MG63 (cell line): Measurements from ENCODE around the gene YPEL2. TPM values are rescaled to one million over a fixed set of nuclear protein-coding genes. Genes with fewer than 3 reads are reported as not detected.
A peak's percentile ranks its signal among the peaks of the same experiment; 100 is the strongest.
"Not testable (repeated sequence)": the region's sequence is repeated elsewhere in the genome, so short reads cannot be mapped to it uniquely, and the experiment has no call there.

ENCODE experiments used
- DNase-seq: peaks from one replicate; pipeline ENCODE4 v3.0.0-alpha.2; 2020
- H3K27me3 ChIP-seq: fragments of 250-450 bp; sonication (Bioruptor Pico); 2 replicates; pipeline ENCODE4 v1.5.1; 2020; ENCODE audit warnings: mild to moderate bottlenecking, moderate library complexity
- H3K36me3 ChIP-seq: fragments of 250-450 bp; sonication (Bioruptor Pico); 2 replicates; pipeline ENCODE4 v1.5.1; 2020; ENCODE audit warnings: mild to moderate bottlenecking, moderate library complexity
- H3K4me3 ChIP-seq: fragments of 250-450 bp; sonication (Bioruptor Pico); 2 replicates; pipeline ENCODE4 v1.5.1; 2020; ENCODE audit warnings: mild to moderate bottlenecking, moderate library complexity
- H3K9me3 ChIP-seq: fragments of 250-450 bp; sonication (Bioruptor Pico); 2 replicates; pipeline ENCODE4 v1.5.1; 2020; ENCODE audit warnings: mild to moderate bottlenecking, moderate library complexity
- total RNA-seq: library from RNA; depleted of rRNA; stranded (reverse); fragments of >200 nt; shearing (Covaris generic); gene quantifications from 2 replicates; pipeline ENCODE4 v1.2.3, GENCODE V29; 2014; ENCODE audit warnings: low replicate concordance; rRNA removed

The YPEL2 gene
- total RNA-seq, result 1.4 and 1.9 TPM in 2 replicates

GRCh38 chr17:59331129-59331928 lies at the start of gene YPEL2:
Gene YPEL2 (plus strand): TSS chr17:59331655. CDS start chr17:59353410, 21,755 bp downstream.
- Histone ChIP-seq H3K27me3 (peaks cover 16% of the 10 kb centered on the region), H3K36me3 (no peaks in the 10 kb centered on the region), H3K9me3 (no peaks in the 10 kb centered on the region), H3K4me3 (peak within 1 kb of the TSS; percentile 64)
- DNase-seq, result peak; percentile 98

DNA sequence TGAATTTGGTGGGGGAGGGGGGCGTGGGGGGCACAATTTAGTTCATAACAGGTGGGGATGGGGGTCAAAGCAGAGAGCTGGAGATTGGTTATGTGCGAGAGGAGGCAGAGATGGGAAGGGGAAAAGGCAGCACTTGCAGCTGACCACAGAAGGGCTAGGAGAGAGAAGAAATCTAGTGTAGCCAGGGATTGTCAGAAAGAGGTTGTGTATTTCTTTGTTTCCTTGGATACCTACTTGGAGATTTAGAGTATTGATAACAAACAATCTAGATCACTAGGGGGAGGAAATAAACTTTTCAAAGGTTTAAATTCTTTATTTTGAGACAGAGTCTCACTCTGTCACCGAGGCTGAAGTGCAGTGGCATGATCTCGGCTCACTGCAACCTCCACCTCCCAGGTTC lies 47.1 kb upstream of the YPEL2 start:
- no peaks in the 10 kb centered on the region for H3K36me3 ChIP-seq
- DNase-seq, result no peak
- no peaks in the 10 kb centered on the region for H3K27me3 ChIP-seq
- H3K4me3 ChIP-seq, result no peak overlapping the region
- H3K9me3 ChIP-seq, result no peaks in the 10 kb centered on the region

- no peak overlapping the region for H3K4me3 ChIP-seq
- no peaks in the 10 kb centered on the region for H3K9me3 ChIP-seq
- H3K27me3 ChIP-seq, result no peaks in the 10 kb centered on the region
- DNase-seq, result peak; percentile 17
- H3K36me3 ChIP-seq, result no peaks in the 10 kb centered on the region
Measured at GRCh38 chr17:59287452-59287851, 44.0 kb upstream of the YPEL2 start.

DNA sequence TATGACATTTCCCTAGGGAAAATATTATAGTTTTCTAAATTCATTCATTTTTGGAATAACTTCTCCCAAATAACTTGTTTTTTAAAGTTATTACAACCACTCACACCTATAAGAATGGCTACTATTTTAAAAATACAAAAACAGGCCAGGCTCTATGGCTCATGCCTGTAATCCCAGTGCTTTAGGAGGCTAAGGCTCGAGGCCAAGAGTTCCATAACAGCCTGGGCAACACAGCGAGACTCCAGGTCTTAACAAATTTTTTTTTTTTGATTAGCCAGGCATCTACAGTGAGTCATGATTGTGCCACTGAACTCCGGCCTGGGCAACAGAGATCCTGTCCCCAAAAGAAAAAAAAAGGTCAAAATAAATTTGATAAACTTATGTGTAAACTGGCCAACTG lies 43.6 kb upstream of the YPEL2 start:
- Histone ChIP-seq H3K9me3 (no peaks in the 10 kb centered on the region; the same call in 1 of the 2 replicates), H3K4me3 (no peak overlapping the region), H3K27me3 (no peaks in the 10 kb centered on the region), H3K36me3 (no peaks in the 10 kb centered on the region)
- DNase-seq, result peak; percentile 7

- Histone ChIP-seq H3K27me3 (no peaks in the 10 kb centered on the region), H3K4me3 (no peak overlapping the region), H3K9me3 (no peaks in the 10 kb centered on the region; the same call in 1 of the 2 replicates), H3K36me3 (no peaks in the 10 kb centered on the region)
- DNase-seq, result no peak
Measured at GRCh38 chr17:59289981-59290301, 41.5 kb upstream of the YPEL2 start.

DNA sequence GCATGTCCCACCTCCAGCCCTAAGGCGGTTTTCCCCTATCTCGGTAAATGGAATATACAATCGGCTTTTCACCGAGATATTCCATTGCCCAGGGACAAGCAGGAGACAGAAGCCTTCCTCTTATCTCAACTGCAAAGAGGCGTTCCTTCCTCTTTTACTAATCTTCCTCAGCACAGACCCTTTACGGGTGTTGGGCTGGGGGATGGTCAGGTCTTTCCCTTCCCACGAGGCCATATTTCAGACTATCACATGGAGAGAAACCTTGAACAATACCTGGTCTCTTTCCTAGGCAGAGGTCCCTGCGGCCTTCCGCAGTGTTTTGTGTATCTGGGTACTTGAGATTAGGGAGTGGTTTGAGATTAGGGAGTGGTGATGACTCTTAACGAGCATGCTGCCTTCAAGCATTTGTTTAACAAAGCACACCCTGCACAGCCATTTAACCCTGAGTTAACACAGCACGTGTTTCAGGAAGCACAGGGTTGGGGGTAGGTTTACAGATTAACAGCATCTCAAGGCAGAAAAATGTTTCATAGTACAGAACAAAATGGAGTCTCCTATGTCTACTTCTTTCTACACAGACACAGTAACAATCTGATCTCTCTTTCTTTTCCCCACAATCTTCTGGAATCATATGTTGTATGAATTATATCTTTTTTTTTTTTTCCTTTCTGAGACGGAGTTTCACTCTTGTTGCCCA lies 41.0 kb upstream of the YPEL2 start:
- not testable (repeated sequence) for H3K4me3 ChIP-seq, DNase-seq, H3K9me3 ChIP-seq, H3K27me3 ChIP-seq, H3K36me3 ChIP-seq

DNA sequence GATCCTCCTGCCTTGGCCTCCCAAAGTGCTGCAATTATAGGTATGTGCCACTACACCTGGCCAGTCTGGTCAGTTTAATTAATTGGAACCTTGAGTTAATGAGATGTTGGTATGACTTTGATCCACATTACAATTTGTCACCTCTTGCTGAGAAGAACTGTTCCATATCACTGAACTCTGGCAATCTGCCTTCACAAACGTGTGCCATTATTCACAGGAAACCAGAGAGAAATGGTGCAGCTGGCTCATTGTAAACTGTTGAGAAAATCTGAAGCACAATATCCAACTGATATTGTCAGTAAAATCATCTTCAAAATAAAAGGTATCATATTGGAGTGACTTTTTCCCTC lies 39.3 kb upstream of the YPEL2 start:
- Histone ChIP-seq H3K36me3 (no peaks in the 10 kb centered on the region), H3K4me3 (no peak overlapping the region), H3K9me3 (no peaks in the 10 kb centered on the region; the same call in 1 of the 2 replicates), H3K27me3 (no peaks in the 10 kb centered on the region)
- DNase-seq, result no peak

- Histone ChIP-seq H3K36me3 (no peaks in the 10 kb centered on the region), H3K4me3 (no peak overlapping the region), H3K27me3 (no peaks in the 10 kb centered on the region; the same call in 1 of the 2 replicates), H3K9me3 (no peaks in the 10 kb centered on the region; the same call in 1 of the 2 replicates)
- DNase-seq, result no peak
Measured at GRCh38 chr17:59296190-59296589, 35.3 kb upstream of the YPEL2 start.

DNA sequence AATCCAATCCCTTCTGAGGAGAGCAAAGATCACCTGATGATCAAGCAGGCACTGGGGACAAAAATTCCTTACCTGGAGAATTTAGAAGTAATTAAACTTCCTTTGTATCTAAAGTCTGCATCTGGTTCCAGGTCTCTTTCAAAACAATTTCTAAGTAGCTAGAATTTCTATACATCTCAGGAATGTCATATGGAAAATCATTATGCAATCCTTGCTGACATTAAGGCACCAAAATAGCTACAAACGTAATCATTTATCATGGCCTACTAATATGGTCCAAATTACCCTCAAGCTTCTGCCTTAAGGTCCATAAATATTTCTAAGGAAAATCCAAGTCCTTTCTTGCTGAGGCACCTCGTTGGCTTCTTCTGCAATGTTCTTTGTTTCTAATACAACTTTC lies 32.9 kb upstream of the YPEL2 start:
- Histone ChIP-seq H3K27me3 (peaks cover 4% of the 10 kb centered on the region; the same call in 1 of the 2 replicates), H3K9me3 (no peaks in the 10 kb centered on the region), H3K4me3 (no peak overlapping the region), H3K36me3 (no peaks in the 10 kb centered on the region)
- no peak for DNase-seq

DNA sequence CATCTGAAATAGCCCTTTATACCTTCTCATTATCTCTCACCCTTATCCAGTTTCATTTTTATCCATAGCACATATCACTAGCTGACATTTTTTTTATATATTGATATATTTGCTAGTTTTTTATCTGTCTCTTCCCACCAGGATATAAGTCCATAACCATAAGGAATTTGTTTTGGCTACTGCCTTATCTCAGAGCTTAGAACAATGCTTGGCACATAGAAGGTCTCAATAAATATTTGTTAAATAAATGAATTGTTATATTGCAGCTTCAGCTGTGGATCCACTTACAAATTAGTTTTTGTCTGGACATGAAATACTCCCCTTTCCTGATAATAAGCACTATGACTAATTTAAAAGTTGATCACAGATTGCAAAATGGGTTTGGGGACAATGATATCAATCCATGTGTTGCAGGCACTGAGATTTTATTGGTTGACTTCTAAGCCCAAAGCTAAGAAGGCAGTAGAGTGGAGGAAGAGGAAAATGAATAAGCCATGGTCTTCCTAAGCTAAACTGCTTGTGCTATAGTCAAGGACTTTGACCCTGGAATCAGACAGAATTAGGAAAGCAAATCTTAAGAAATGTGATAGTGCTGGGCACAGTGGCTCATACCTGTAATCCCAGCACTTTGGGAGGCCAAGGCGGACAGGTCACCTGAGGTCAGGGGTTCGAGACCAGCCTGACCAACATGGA lies 31.9 kb upstream of the YPEL2 start:
- no peaks in the 10 kb centered on the region for H3K36me3 ChIP-seq
- DNase-seq, result no peak
- H3K27me3 ChIP-seq, result peaks cover 6% of the 10 kb centered on the region; the same call in 1 of the 2 replicates
- H3K4me3 ChIP-seq, result no peak overlapping the region
- no peaks in the 10 kb centered on the region for H3K9me3 ChIP-seq

- no peak for DNase-seq
- no peak overlapping the region for H3K4me3 ChIP-seq
- no peaks in the 10 kb centered on the region for H3K9me3 ChIP-seq
- H3K27me3 ChIP-seq, result peaks cover 6% of the 10 kb centered on the region; the same call in 1 of the 2 replicates
- H3K36me3 ChIP-seq, result no peaks in the 10 kb centered on the region
Measured at GRCh38 chr17:59300941-59301340, 30.5 kb upstream of the YPEL2 start.

- Histone ChIP-seq H3K9me3 (no peaks in the 10 kb centered on the region), H3K4me3 (no peak overlapping the region), H3K36me3 (no peaks in the 10 kb centered on the region), H3K27me3 (peaks cover 6% of the 10 kb centered on the region; the same call in 1 of the 2 replicates)
- DNase-seq, result no peak
Measured at GRCh38 chr17:59304811-59305210, 26.6 kb upstream of the YPEL2 start.

DNA sequence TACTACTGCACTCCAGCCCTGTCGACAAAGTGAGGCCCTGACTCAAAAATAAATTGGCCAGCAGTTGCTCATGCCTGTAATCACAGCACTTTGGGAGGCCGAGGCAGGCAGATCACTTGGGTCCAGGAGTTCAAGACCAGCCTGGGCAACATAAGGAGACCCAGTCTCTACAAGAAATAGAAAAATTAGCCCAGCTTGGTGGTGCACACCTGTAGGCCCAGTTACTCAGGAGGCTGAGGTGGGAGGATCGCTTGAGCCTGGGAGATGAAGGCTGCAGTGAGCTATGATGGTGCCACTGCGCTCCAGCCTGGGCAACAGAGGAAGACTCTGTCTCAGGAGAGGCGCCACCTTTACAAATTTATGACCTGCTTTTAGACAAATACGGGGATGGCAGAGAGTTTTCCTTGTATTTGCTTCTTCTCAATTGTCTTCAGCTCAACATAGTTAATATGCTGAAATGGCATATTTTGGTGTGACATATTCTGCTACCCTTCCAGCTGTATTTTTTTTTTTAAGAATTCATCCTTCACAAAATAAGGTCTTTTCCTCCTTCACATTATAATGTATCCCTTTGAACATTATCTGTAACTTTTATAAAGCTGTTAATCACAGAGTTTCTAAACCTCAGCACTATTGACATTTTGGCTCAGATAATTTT lies 21.1 kb upstream of the YPEL2 start:
- no peak for DNase-seq
- no peaks in the 10 kb centered on the region for H3K36me3 ChIP-seq
- no peak overlapping the region for H3K4me3 ChIP-seq
- H3K27me3 ChIP-seq, result no peaks in the 10 kb centered on the region
- H3K9me3 ChIP-seq, result no peaks in the 10 kb centered on the region

GRCh38 chr17:59311051-59311468 lies 20.4 kb upstream of the YPEL2 start:
- Histone ChIP-seq H3K9me3 (no peaks in the 10 kb centered on the region), H3K4me3 (no peak overlapping the region), H3K36me3 (no peaks in the 10 kb centered on the region), H3K27me3 (no peaks in the 10 kb centered on the region)
- no peak for DNase-seq

GRCh38 chr17:59311521-59311920 lies 19.9 kb upstream of the YPEL2 start:
- H3K27me3 ChIP-seq, H3K4me3 ChIP-seq, DNase-seq, H3K9me3 ChIP-seq, H3K36me3 ChIP-seq: not testable (repeated sequence)

DNA sequence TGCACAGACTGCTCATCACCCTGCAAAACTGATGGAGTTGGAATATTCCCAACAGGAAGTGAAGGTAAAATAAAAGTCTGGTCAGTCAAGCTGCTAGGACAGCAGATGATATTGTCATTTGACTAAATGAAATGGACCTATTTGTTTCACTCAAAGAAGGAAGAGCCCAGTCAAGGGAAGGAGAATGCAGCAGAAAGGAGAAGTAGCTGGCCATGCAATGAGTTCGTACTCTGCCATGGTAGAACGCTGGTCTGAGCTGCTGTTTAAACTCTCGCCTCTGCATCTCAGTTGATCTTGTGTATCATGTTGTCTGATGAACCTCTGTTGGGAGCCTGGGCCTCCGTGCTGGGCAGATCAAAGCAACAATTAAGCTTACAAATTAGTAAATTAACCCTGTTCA lies 15.6 kb upstream of the YPEL2 start:
- H3K4me3 ChIP-seq, result no peak overlapping the region
- H3K36me3 ChIP-seq, result no peaks in the 10 kb centered on the region
- DNase-seq, result no peak
- no peaks in the 10 kb centered on the region for H3K9me3 ChIP-seq
- no peaks in the 10 kb centered on the region for H3K27me3 ChIP-seq
